Astrocyte (in vitro differentiated cells and primary cell): ENCODE results near the gene CPEB4. TPM values are rescaled to one million over a fixed set of nuclear protein-coding genes. Genes with fewer than 3 reads are reported as not detected.
A peak's percentile ranks its signal among the peaks of the same experiment; 100 is the strongest.

Experiments
- DNase-seq: peaks from one replicate; pipeline ENCODE4 v3.0.0-alpha.2; 2010; ENCODE audit warnings: low read depth
- FAIRE-seq: peaks from 2 replicates; lab custom pipeline; 2011; peaks lifted over from hg19 to GRCh38; lab: Jason Lieb, UNC
- H2AFZ ChIP-seq: 2 replicates; pipeline ENCODE4 v1.6.0; 2012; ENCODE audit warnings: low read depth, low read length, inconsistent platforms
- H3K27ac ChIP-seq: 2 replicates; pipeline ENCODE4 v1.5.1; 2011; ENCODE audit warnings: low read depth, low read length, inconsistent platforms
- H3K27me3 ChIP-seq: 2 replicates; pipeline ENCODE4 v1.6.0; 2011; ENCODE audit warnings: low read length, inconsistent platforms; ENCODE audit not compliant: insufficient read depth
- H3K36me3 ChIP-seq: 2 replicates; pipeline ENCODE4 v1.5.1; 2011; ENCODE audit warnings: low read length, inconsistent platforms; ENCODE audit not compliant: insufficient read depth
- H3K4me1 ChIP-seq: 2 replicates; pipeline ENCODE4 v1.5.1; 2011; ENCODE audit warnings: low read length, inconsistent platforms; ENCODE audit not compliant: insufficient read depth
- H3K4me2 ChIP-seq: 2 replicates; pipeline ENCODE4 v1.6.0; 2012; ENCODE audit warnings: low read length, inconsistent platforms
- H3K4me3 ChIP-seq: 2 replicates; pipeline ENCODE4 v1.5.1; 2011; ENCODE audit warnings: low read depth, mild to moderate bottlenecking, low read length, inconsistent platforms; ENCODE audit not compliant: insufficient read depth
- H3K79me2 ChIP-seq: 2 replicates; pipeline ENCODE4 v1.6.0; 2012; ENCODE audit warnings: mild to moderate bottlenecking, low read length, inconsistent platforms; ENCODE audit not compliant: insufficient read depth
- H3K9ac ChIP-seq: 2 replicates; pipeline ENCODE4 v1.6.0; 2012; ENCODE audit warnings: mild to moderate bottlenecking, low read length, inconsistent platforms
- H3K9me3 ChIP-seq: 2 replicates; pipeline ENCODE4 v1.5.1; 2012; ENCODE audit warnings: low read depth, mild to moderate bottlenecking, low read length, inconsistent platforms; ENCODE audit not compliant: insufficient read depth
- H4K20me1 ChIP-seq: 2 replicates; pipeline ENCODE4 v1.6.0; 2012; ENCODE audit warnings: low read length, inconsistent platforms; ENCODE audit not compliant: insufficient read depth
- H3K27ac Mint-ChIP-seq: one replicate; pipeline ENCODE4 v1.8.0; 2021; ENCODE audit warnings: mild to moderate bottlenecking, mixed read lengths; ENCODE audit not compliant: unreplicated experiment
- H3K27me3 Mint-ChIP-seq: one replicate; pipeline ENCODE4 v1.8.0; 2021; ENCODE audit warnings: low read depth, mixed read lengths; ENCODE audit not compliant: unreplicated experiment
- H3K36me3 Mint-ChIP-seq: one replicate; pipeline ENCODE4 v1.8.0; 2021; ENCODE audit warnings: low read depth, mixed read lengths; ENCODE audit not compliant: unreplicated experiment
- H3K4me1 Mint-ChIP-seq: one replicate; pipeline ENCODE4 v1.8.0; 2021; ENCODE audit warnings: low read depth, mixed read lengths; ENCODE audit not compliant: unreplicated experiment
- H3K4me3 Mint-ChIP-seq: one replicate; pipeline ENCODE4 v1.8.0; 2021; ENCODE audit warnings: mild to moderate bottlenecking, moderate library complexity, mixed read lengths; ENCODE audit not compliant: unreplicated experiment
- H3K9me3 Mint-ChIP-seq: one replicate; pipeline ENCODE4 v1.8.0; 2021; ENCODE audit warnings: mild to moderate bottlenecking, mixed read lengths; ENCODE audit not compliant: unreplicated experiment
- CTCF ChIP-seq: IDR thresholded peaks from 2 replicates; pipeline ENCODE4 v1.5.1; 2011; ENCODE audit warnings: low read depth, mild to moderate bottlenecking, inconsistent platforms, low read length, moderate library complexity; ENCODE audit not compliant: insufficient read depth
- EZH2 ChIP-seq: IDR thresholded peaks from 2 replicates; pipeline ENCODE4 v1.6.1; 2012; ENCODE audit warnings: mild to moderate bottlenecking, low read length, inconsistent platforms; ENCODE audit not compliant: insufficient read depth
- total RNA-seq: library from RNA; stranded (reverse); gene quantifications from 2 replicates; pipeline ENCODE4 v1.2.1, GENCODE V29; 2021

CPEB4 gene
- total RNA-seq, 1 donor from 2014 or later: 37.2 TPM

DNA sequence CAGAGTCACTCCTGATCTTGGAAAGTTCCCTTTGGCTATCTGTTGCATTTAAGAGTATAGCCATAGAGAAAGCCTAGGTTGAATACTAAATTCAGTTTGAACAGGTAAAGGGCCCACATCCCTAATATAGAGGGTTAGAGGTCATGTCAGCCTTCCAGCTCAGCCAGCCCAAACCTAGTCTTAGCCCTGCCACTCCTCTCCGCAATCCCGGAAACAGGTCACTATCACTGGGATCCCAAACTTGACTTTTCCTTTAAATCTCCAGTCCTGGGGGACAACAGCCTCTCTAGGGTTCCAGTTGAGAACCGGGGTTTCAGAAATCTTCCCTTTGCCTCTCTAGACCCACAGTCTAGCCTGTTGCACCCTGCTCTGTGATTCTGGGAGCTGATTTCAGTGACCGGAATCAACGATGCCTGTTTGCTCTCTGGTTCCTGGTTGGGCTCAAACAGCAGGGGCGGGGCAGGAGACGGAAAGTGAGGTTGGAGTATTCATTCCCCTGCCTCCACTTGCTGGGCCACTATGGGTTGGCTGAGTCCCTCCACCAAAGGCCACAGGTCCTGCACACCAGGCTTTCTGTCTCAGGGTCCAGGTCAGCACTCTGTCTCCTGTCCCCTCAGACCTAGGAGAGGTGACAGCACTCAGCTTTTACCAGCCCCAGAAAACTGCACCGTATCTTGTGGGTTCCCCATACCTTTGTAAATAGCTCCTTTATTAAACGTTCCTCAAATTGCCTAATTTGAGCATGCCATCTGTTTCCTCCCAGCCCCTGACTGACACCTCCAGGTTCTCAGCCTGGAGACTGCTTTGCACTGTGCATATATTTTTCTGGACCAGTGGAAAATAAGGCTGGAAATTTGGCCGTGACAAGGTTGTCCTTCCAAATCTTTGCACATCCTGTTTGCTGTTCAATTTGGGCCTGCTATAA is 23.8 kb upstream of the CPEB4 start:
- Histone ChIP-seq H2AFZ (no peak overlapping the region), H3K4me2 (no peak overlapping the region), H3K4me1 (peaks cover 17% of the 10 kb centered on the region), H3K27ac (no peak overlapping the region), H3K9ac (no peak overlapping the region), H3K9me3 (no peaks in the 10 kb centered on the region), H3K36me3 (no peaks in the 10 kb centered on the region), H3K27me3 (no peaks in the 10 kb centered on the region), H3K79me2 (no peaks in the 10 kb centered on the region), H4K20me1 (no peaks in the 10 kb centered on the region), H3K4me3 (no peak overlapping the region)
- TF ChIP-seq EZH2 (no peak), CTCF (no peak)
- FAIRE-seq (no peak), DNase-seq (no peak)
- H3K27ac Mint-ChIP-seq: no peak overlapping the region
- H3K9me3 Mint-ChIP-seq: peaks cover 5% of the 10 kb centered on the region
- H3K36me3 Mint-ChIP-seq: no peaks in the 10 kb centered on the region
- H3K4me1 Mint-ChIP-seq: peaks cover 27% of the 10 kb centered on the region
- no peak overlapping the region for H3K4me3 Mint-ChIP-seq
- H3K27me3 Mint-ChIP-seq: peaks cover 6% of the 10 kb centered on the region

- Mint-ChIP-seq H3K9me3 (peaks cover 5% of the 10 kb centered on the region), H3K27me3 (peaks cover 6% of the 10 kb centered on the region), H3K27ac (peak overlapping the region; percentile 8), H3K4me1 (peaks cover 15% of the 10 kb centered on the region), H3K4me3 (no peak overlapping the region), H3K36me3 (no peaks in the 10 kb centered on the region)
- Histone ChIP-seq H3K27ac (no peak overlapping the region), H3K4me3 (no peak overlapping the region), H3K79me2 (no peaks in the 10 kb centered on the region), H3K27me3 (no peaks in the 10 kb centered on the region), H3K4me1 (peaks cover 12% of the 10 kb centered on the region), H3K4me2 (no peak overlapping the region), H4K20me1 (no peaks in the 10 kb centered on the region), H2AFZ (no peak overlapping the region), H3K9me3 (no peaks in the 10 kb centered on the region), H3K9ac (no peak overlapping the region), H3K36me3 (no peaks in the 10 kb centered on the region)
- FAIRE-seq (no peak), DNase-seq (no peak)
- TF ChIP-seq EZH2 (no peak), CTCF (no peak)
Measured at GRCh38 chr5:173866243-173866857, 21.8 kb upstream of the CPEB4 start.
